DOHH2 (cell line): ENCODE measurements around the gene SCGB1D2.

ENCODE experiments used
- CTCF ChIP-seq: fragments of 200-600 bp; sonication (generic); IDR thresholded peaks from one replicate; pipeline ENCODE4 v1.5.1; 2014; ENCODE audit warnings: antibody characterized with exemption, mild to moderate bottlenecking, low read depth, low read length; ENCODE audit not compliant: poor library complexity, severe bottlenecking
- EZH2phosphoT487 ChIP-seq: fragments of 200-600 bp; sonication (generic); IDR thresholded peaks from 2 replicates; pipeline ENCODE4 v1.6.1; 2017; ENCODE audit warnings: borderline replicate concordance, mild to moderate bottlenecking, antibody characterized with exemption, low read length, moderate library complexity, mixed read lengths

GRCh38 chr11:62233730-62234129, 8.3 kb upstream of the SCGB1D2 start:
- no peak for TF ChIP-seq CTCF
- no peak for TF ChIP-seq EZH2phosphoT487
